Sigmoid colon (tissue), 4 donors: ENCODE results near the gene KDM3B.

Source experiments
- EP300 ChIP-seq, 4 donors: sonication (generic); formaldehyde crosslinking; IDR thresholded peaks; one replicate each; pipeline ENCODE4 v1.6.1; 2017; ENCODE audit warnings: antibody characterized with exemption in 4 of 4
- POLR2A ChIP-seq, 2 donors: fragments of 450-650 bp; IDR thresholded peaks; one replicate each; pipeline ENCODE4 v1.6.1; 2016; ENCODE audit warnings: antibody characterized with exemption in 2 of 2, mild to moderate bottlenecking in 2 of 2, moderate library complexity in 2 of 2
- POLR2AphosphoS5 ChIP-seq, 4 donors: sonication (generic); formaldehyde crosslinking; IDR thresholded peaks; one replicate each; pipeline ENCODE4 v1.6.1; 2017; ENCODE audit warnings: antibody characterized with exemption in 4 of 4
- TF ChIP-seq, protein P1 (sequence below), 4 experiments: fragments of 450-650 bp in 3 of 4; fragments of 200-600 bp in 1 of 4; IDR thresholded peaks; one replicate each; pipeline ENCODE4 v1.5.1; 2016 to 2019; ENCODE audit warnings: antibody characterized with exemption in 4 of 4, mild to moderate bottlenecking in 3 of 4, moderate library complexity in 2 of 4

- TF ChIP-seq, protein P1, sequence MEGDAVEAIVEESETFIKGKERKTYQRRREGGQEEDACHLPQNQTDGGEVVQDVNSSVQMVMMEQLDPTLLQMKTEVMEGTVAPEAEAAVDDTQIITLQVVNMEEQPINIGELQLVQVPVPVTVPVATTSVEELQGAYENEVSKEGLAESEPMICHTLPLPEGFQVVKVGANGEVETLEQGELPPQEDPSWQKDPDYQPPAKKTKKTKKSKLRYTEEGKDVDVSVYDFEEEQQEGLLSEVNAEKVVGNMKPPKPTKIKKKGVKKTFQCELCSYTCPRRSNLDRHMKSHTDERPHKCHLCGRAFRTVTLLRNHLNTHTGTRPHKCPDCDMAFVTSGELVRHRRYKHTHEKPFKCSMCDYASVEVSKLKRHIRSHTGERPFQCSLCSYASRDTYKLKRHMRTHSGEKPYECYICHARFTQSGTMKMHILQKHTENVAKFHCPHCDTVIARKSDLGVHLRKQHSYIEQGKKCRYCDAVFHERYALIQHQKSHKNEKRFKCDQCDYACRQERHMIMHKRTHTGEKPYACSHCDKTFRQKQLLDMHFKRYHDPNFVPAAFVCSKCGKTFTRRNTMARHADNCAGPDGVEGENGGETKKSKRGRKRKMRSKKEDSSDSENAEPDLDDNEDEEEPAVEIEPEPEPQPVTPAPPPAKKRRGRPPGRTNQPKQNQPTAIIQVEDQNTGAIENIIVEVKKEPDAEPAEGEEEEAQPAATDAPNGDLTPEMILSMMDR (IDR thresholded peaks at IDR 0.05) = no peak
- TF ChIP-seq POLR2AphosphoS5 (IDR thresholded peaks at IDR 0.05) (no peak), EP300 (IDR thresholded peaks at IDR 0.05) (no peak), POLR2A (IDR thresholded peaks at IDR 0.05) (no peak)
Observed at GRCh38 chr5:138372225-138372624, 19.7 kb downstream of the KDM3B start.
